ENCODE data around the gene TDP1. TPM values are rescaled to one million over a fixed set of nuclear protein-coding genes. Genes with fewer than 3 reads are reported as not detected.

Gene TDP1
- total RNA-seq, result 18.9 and 19.5 TPM in 2 replicates

DNA sequence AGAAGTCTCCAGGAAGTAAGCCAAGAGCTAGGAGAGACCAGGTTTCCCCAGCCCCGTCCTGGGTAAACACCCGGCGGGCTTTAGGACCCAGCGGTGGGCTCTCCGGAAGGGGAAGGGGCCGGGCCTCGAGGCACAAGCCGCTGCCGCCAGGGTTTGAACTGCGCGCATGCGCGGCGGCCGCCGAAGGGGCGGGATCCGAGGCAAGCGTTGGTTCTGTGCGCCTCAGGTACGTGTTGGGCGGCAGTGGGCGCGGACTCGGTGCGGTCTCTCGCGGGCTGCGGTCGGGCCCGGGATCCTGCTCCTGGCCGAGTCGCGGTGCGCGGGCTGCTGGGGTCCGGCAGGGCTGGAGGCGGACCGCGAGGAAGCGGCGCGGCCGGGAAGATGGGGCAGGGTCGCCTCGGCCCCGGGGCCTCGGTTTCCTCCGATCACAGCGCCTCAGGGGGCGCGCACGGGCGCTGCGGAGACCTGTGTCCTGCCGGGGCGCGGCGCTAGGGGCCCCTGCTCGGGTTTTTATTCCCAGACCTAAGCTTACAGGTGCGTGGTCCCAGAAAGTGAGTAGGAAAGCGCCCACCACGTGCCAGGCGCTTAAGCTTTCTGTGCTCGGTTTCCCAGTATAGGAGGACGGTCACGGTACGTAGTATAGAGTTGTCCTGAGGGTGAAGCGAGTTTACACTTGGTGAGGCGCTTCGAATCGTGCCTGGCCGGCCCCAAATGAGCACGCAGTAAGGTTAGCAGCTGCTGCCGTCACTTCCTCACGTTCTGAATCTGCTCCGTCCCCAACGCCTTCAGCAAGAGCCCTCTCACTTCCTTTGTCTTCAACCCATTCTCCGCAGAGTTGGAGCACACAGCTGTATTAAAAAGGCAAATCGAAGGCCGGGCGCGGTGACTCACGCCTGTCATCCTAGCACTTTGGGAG lies at the start of gene TDP1:
TDP1 (plus strand) TSS at position 183 of the 916 bp plus-strand sequence. CDS start 7,188 bp downstream, outside the sequence.

DNA sequence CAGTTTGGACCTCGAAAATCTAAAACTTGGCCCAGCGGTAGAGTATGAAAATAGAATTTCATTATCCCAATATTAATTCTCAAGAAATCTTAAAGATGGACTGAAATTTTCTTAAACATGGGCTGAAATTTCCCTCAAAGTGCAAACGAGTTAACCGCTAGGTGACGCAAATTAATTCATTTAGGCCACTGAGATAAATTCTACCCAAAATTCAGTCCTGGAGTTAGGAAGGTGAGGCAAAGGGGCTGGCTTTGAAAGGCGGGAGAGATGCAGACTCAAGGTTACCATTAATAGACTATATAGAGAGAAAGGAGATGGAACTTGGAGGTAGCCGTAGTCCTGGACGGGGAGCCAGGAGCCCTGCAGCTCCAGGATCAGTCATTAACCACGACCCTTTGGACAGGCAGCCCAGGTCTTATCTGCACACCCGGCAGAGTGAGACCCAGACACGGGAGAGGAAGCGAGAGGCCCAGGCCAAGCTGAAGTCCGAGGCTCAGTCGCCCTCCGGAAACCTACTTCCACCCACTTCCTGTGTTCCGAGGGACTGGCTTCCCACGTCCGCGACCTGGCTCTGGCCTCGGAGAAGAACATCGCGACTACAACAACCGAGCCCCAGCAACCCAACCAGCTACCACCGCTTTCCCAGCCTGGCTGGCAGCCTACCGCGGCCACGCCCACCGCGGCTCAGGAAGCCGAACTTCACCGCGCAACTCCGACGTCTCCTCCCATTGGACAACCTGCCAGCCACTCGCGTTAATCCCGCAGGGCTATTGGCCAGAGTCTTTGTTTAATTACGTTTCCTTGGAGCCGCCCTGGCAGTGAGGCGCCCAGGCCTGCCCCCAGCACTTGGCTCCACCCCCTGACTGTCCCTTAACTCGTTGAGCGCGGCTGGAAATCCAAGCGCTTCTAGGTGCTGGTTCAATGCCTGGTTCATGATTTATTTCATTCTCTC lies 1.4 kb upstream of the TDP1 start, which contains the start of gene EFCAB11:
EFCAB11 (minus strand) TSS at position 661 of the 952 bp plus-strand sequence; CDS start at position 591, 70 bp downstream.

DNA sequence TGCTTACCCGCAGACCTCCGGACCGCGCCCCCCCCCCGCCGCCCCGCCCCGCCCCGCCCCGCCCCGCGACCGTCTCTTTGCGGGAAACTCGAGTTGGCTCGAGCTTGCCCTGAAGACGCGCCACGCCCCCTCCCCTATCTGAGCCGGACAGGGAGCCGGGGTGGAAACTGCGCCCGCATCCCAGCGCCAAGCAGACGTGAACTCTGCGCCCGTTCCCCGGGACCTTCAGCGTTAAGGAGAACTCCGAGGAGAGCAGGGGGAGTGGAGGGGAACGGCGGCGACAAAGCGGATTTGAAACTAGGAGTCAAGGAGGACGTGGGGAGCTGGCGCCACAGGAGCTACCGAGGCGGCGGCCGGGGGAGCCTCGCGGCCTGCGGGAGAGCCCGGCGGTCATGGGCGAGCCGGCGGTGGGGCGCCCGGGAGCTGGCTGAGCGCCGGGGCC lies 106.0 kb downstream of the TDP1 start, which contains the start of gene KCNK13:
KCNK13 (plus strand) TSS at position 310 of the 442 bp plus-strand sequence. CDS start 212 bp downstream, outside the sequence.

Other genes with a start within 250 kb of the TDP1 start
- 1.7 and 2.2 TPM in 2 replicates for gene EFCAB11, start 1.2 kb upstream of the TDP1 start, total RNA-seq
- under 0.01 TPM in 1 of 2 replicates, not detected in the other for gene KCNK13, start 106.1 kb downstream of the TDP1 start, total RNA-seq